Measurements from ENCODE around the gene DLX2. TPM values are rescaled to one million over a fixed set of nuclear protein-coding genes. Genes with fewer than 3 reads are reported as not detected.

Gene DLX2
- total and polyA plus RNA-seq, 5 donors from 2014 or later, result 0.47 TPM; not detected in 4

DNA sequence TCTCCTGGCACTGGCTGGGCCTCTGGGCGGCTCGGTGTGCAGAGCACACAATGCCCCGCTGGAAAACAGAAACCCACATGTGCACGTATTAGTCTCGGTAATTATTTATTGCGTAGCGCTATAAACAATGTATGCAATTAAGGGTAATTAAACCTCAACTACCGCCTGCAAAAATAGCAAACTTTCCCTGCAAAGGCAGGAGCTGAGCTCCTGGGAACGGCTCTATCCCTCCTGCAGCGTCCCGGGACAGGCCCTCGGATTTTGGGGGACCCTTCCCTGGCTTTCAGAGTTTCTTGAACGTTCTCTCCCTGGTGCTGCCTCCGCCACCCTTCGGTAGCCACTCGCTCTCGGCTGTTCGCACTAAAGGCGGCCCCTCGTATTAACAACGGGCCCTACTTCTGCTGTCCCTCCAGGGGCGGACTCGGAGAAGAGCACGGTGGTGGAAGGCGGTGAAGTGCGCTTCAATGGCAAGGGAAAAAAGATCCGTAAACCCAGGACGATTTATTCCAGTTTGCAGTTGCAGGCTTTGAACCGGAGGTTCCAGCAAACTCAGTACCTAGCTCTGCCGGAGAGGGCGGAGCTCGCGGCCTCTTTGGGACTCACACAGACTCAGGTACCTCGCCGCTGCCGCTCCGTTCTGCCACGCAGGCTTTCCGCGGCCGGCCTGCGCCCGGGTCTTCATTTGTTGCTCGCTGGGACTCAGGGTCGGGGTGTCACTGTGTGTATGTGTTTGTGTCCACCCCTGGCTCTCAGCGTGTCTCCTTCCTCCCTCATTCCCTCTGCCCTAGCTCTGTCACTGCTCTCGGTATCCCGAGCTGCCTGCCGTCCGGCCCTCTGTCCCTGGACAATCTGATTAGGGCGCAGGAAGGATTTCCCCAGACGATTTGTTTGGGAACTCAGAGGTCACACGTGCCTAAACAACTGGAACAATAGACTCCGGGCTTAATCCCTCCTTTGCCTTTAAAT is 16.2 kb downstream of the DLX2 start:
- Mint-ChIP-seq H3K9me3 (peaks cover 0 to 20% (median 6%) of the 10 kb centered on the region in 7 donors), H3K4me1 (peaks cover 25 to 76% (median 49%) of the 10 kb centered on the region in 4 donors), H3K27ac (peak overlapping the region in 1 of 3 donors; percentile 73), H3K4me3 (peak overlapping the region; percentile 71 to 97 (median 89)), H3K27me3 (peaks cover 99% of the 10 kb centered on the region), H3K36me3 (no peaks in the 10 kb centered on the region)
- H3K4me3 ChIP-seq (ENCODE audit: low read depth, low read length), result peak overlapping the region; percentile 55
- peaks cover 73% of the 10 kb centered on the region for H3K27me3 ChIP-seq (ENCODE audit: control insufficient read depth, insufficient read depth, low read length)
- no peak overlapping the region for H3K27ac ChIP-seq (ENCODE audit: insufficient read depth, low read length, poor library complexity, severe bottlenecking)
- H3K4me1 ChIP-seq (ENCODE audit: control insufficient read depth, insufficient read depth, low read length, poor library complexity, severe bottlenecking), result peaks cover 61% of the 10 kb centered on the region
- ATAC-seq (ENCODE audit: low read depth in 2 of 2) (peak; percentile 58 to 59), DNase-seq (peak; percentile 45 to 82 (median 66))
- H3K36me3 ChIP-seq (ENCODE audit: control insufficient read depth, insufficient read depth, low read length), result no peaks in the 10 kb centered on the region
- H3K9me3 ChIP-seq (ENCODE audit: control insufficient read depth in 2 of 2, low read length in 2 of 2), result peaks cover 0 to 18% of the 10 kb centered on the region in 2 experiments

DNA sequence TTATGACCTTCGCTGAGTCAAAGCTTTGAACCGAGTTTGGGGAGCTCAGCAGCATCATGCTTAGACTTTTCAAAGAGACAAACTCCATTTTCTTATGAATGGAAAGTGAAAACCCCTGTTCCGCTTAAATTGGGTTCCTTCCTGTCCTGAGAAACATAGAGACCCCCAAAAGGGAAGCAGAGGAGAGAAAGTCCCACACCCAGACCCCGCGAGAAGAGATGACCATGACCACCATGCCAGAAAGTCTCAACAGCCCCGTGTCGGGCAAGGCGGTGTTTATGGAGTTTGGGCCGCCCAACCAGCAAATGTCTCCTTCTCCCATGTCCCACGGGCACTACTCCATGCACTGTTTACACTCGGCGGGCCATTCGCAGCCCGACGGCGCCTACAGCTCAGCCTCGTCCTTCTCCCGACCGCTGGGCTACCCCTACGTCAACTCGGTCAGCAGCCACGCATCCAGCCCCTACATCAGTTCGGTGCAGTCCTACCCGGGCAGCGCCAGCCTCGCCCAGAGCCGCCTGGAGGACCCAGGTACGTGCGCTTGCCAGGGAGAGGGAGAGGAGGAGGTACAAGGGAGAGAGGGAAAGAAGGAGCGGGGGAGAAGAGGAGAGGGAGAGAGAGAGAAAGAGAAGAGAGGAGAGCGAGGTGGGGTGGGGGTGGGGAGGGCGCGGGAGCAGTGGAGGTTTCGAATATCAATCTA is 17.1 kb downstream of the DLX2 start, which contains the start of gene DLX1:
TSS of gene DLX1 (plus strand) at position 48 of the 700 bp plus-strand sequence. CDS start at position 219, 171 bp downstream.
- Mint-ChIP-seq H3K9me3 (peaks cover 0 to 20% (median 6%) of the 10 kb centered on the region in 7 donors), H3K27ac (peak within 1 kb of the TSS in 1 of 3 donors; percentile 39), H3K4me1 (peaks cover 25 to 78% (median 51%) of the 10 kb centered on the region in 4 donors), H3K27me3 (peaks cover 99% of the 10 kb centered on the region), H3K4me3 (peak within 1 kb of the TSS; percentile 81 to 97 (median 90)), H3K36me3 (no peaks in the 10 kb centered on the region)
- Histone ChIP-seq H3K9me3 (ENCODE audit: control insufficient read depth in 2 of 2, low read length in 2 of 2) (peaks cover 0 to 18% of the 10 kb centered on the region in 2 experiments), H3K27me3 (ENCODE audit: control insufficient read depth, insufficient read depth, low read length) (peaks cover 71% of the 10 kb centered on the region), H3K27ac (ENCODE audit: insufficient read depth, low read length, poor library complexity, severe bottlenecking) (no peak within 1 kb of the TSS), H3K36me3 (ENCODE audit: control insufficient read depth, insufficient read depth, low read length) (no peaks in the 10 kb centered on the region), H3K4me3 (ENCODE audit: low read depth, low read length) (peak within 1 kb of the TSS; percentile 68), H3K4me1 (ENCODE audit: control insufficient read depth, insufficient read depth, low read length, poor library complexity, severe bottlenecking) (peaks cover 61% of the 10 kb centered on the region)
- DNase-seq (no peak), ATAC-seq (ENCODE audit: low read depth in 2 of 2) (no peak)

DNA sequence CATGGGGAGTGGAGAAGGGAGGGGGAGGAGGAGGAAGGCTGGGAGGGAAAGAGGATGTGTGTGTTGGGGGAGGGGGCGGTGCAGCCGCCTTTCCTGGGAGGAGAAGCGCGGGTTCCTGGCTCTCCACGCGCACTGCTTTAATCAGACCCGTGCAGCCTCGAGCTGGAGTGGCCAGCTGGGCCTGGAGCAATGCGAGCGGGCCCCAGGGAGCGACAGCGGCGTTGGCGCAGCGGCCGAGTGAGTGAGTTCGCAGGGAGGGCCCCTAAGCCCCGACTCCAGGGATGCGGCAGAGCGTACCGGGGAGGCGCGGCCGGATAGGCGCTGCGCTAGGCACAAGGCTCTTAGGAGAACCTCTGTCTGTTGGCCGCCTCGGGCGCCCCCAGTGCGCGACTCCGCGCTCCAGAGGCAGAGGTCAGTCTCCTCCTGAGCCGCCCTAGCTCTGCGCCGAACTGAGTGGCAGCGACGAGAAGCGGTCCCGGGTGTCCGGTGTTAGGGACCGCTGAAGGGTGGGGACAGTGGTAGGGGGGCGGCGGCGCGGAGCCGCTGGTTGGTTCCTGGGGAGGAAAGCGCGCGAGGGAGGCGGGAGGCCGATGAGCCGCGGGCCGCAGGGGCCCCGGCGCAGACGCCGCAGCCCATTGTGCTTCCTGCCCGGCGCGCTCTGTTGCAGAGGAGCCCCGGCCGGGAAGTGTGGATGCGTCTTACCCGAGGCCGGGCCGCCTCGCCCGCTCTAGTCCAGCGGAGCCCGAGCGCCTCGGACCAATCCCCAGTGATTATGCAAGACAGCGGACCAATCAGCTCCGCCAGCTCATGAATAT is 17.8 kb downstream of the DLX2 start:
- Histone ChIP-seq H3K27me3 (ENCODE audit: control insufficient read depth, insufficient read depth, low read length) (peaks cover 75% of the 10 kb centered on the region), H3K9me3 (ENCODE audit: control insufficient read depth in 2 of 2, low read length in 2 of 2) (peaks cover 0 to 18% of the 10 kb centered on the region in 2 experiments), H3K27ac (ENCODE audit: insufficient read depth, low read length, poor library complexity, severe bottlenecking) (no peak overlapping the region), H3K36me3 (ENCODE audit: control insufficient read depth, insufficient read depth, low read length) (no peaks in the 10 kb centered on the region), H3K4me3 (ENCODE audit: low read depth, low read length) (peak overlapping the region; percentile 68), H3K4me1 (ENCODE audit: control insufficient read depth, insufficient read depth, low read length, poor library complexity, severe bottlenecking) (peaks cover 61% of the 10 kb centered on the region)
- Mint-ChIP-seq H3K36me3 (no peaks in the 10 kb centered on the region), H3K27ac (peak overlapping the region in 1 of 3 donors; percentile 39), H3K4me3 (peak overlapping the region; percentile 81 to 97 (median 90)), H3K4me1 (peaks cover 25 to 78% (median 52%) of the 10 kb centered on the region in 4 donors), H3K27me3 (peaks cover 99% of the 10 kb centered on the region), H3K9me3 (peaks cover 0 to 20% (median 6%) of the 10 kb centered on the region in 7 donors)
- DNase-seq (peak; percentile 40 to 81 (median 61)), ATAC-seq (ENCODE audit: low read depth in 2 of 2) (peak; percentile 52 to 56)

DNA sequence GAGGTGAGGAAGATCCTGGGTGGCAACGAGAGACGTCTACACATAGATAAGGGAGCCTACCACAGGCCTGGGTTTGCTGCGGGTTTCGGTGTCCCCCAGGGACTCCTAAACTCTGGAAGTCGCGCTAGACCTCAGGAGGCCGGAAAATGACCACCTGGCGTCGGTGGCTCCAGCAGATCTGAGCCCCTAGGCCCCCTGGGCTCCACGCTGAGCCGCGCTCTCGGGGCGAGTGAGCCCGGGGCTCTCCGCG is 18.4 kb downstream of the DLX2 start:
- Mint-ChIP-seq H3K4me1 (peaks cover 25 to 78% (median 50%) of the 10 kb centered on the region in 4 donors), H3K27me3 (peaks cover 98% of the 10 kb centered on the region), H3K4me3 (peak overlapping the region; percentile 81 to 97 (median 90)), H3K9me3 (peaks cover 0 to 20% (median 6%) of the 10 kb centered on the region in 7 donors), H3K36me3 (no peaks in the 10 kb centered on the region), H3K27ac (peak overlapping the region in 1 of 3 donors; percentile 81)
- ATAC-seq (ENCODE audit: low read depth in 2 of 2) (no peak), DNase-seq (no peak)
- peaks cover 0 to 18% of the 10 kb centered on the region in 2 experiments for H3K9me3 ChIP-seq (ENCODE audit: control insufficient read depth in 2 of 2, low read length in 2 of 2)
- H3K27me3 ChIP-seq (ENCODE audit: control insufficient read depth, insufficient read depth, low read length), result peaks cover 74% of the 10 kb centered on the region
- H3K36me3 ChIP-seq (ENCODE audit: control insufficient read depth, insufficient read depth, low read length), result no peaks in the 10 kb centered on the region
- H3K4me3 ChIP-seq (ENCODE audit: low read depth, low read length), result no peak overlapping the region
- no peak overlapping the region for H3K27ac ChIP-seq (ENCODE audit: insufficient read depth, low read length, poor library complexity, severe bottlenecking)
- H3K4me1 ChIP-seq (ENCODE audit: control insufficient read depth, insufficient read depth, low read length, poor library complexity, severe bottlenecking), result peaks cover 61% of the 10 kb centered on the region

DNA sequence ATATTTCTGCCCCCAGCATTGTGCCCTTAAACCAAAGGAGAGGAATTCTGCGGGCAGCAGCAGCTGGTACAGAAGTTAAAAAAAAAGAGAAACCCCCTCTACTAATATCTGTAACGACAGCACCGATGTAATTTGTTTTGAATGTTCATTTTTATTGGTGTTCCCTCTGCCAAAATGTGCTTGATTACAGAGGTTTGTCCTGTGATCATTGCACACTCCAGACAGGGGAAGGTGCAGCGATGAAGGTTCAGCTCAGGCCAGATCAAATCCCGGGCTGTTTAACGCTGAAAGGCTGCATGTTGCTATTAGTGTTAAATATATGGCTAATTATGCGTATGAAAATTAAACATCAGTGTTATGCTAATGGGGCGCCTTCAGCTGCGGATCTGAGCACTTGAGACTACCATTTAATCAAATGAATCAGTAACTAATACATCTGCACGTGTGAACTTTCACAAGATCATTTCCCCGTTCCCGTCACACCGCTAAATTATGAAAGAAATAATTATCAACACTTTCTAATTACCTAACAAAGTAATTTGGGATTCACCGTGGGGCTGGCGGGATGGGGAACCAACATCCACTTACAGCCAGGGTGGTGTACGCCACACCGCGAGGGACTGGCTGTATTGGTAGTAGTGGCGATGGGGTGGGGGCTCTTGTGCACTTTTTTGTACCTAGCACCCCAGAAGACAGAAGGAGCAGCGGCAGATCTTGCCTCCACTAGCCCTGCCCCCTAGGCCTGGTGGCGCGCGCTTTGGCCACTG is 18.9 kb downstream of the DLX2 start:
- peaks cover 24 to 78% (median 50%) of the 10 kb centered on the region in 4 donors for H3K4me1 Mint-ChIP-seq
- peaks cover 0 to 17% of the 10 kb centered on the region in 2 experiments for H3K9me3 ChIP-seq (ENCODE audit: control insufficient read depth in 2 of 2, low read length in 2 of 2)

DNA sequence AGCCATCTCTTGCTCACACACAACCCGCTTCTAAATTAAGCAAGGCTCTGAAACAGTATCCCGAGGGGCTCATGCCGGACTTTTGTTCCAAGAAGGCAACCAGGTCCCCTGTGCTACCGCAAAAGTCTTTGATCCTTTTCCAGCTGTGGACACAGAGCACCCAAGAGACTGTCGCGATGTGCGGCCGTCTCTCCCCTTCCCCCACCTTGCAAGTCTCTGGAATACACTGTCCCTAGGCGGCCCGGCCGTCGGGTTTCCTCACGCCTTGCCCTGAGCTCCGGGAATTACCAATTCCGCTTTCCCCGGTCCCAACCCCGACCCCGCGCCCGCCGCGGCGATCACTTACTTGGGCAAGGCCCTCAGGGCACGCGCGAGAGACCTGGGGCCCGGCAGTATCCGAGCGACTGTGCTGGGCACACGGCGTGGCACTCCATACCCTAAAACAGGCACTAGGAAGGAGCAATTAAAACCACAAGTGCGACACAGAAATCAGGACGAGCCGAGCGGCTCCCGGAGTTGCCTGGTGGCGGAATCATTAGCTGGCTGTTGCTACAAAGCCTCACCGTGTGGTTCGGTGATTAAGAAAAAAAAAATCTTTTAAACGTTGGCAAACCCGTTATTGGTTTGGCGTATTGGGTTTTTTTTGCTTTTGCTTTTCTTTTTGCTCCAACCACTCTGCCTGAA is 19.6 kb downstream of the DLX2 start:
- peaks cover 68% of the 10 kb centered on the region for H3K27me3 ChIP-seq (ENCODE audit: control insufficient read depth, insufficient read depth, low read length)
- Mint-ChIP-seq H3K4me3 (peak overlapping the region; percentile 56 to 97 (median 86)), H3K27ac (peak overlapping the region in 2 of 3 donors; percentile 81 to 83), H3K4me1 (peaks cover 17 to 72% (median 44%) of the 10 kb centered on the region in 4 donors), H3K27me3 (peaks cover 98% of the 10 kb centered on the region), H3K36me3 (no peaks in the 10 kb centered on the region), H3K9me3 (peaks cover 0 to 18% (median 6%) of the 10 kb centered on the region in 7 donors)
- H3K27ac ChIP-seq (ENCODE audit: insufficient read depth, low read length, poor library complexity, severe bottlenecking), result no peak overlapping the region
- no peaks in the 10 kb centered on the region for H3K36me3 ChIP-seq (ENCODE audit: control insufficient read depth, insufficient read depth, low read length)
- ATAC-seq (ENCODE audit: low read depth in 2 of 2), result no peak
- H3K9me3 ChIP-seq (ENCODE audit: control insufficient read depth in 2 of 2, low read length in 2 of 2), result peaks cover 0 to 11% of the 10 kb centered on the region in 2 experiments
- peaks cover 58% of the 10 kb centered on the region for H3K4me1 ChIP-seq (ENCODE audit: control insufficient read depth, insufficient read depth, low read length, poor library complexity, severe bottlenecking)
- peak overlapping the region; percentile 41 for H3K4me3 ChIP-seq (ENCODE audit: low read depth, low read length)
- no peak for DNase-seq

More for the DNA sequence above, 18.9 kb downstream of the DLX2 start:
- H3K27ac Mint-ChIP-seq, result peak overlapping the region in 2 of 3 donors; percentile 81 to 83
- Histone ChIP-seq H3K36me3 (ENCODE audit: control insufficient read depth, insufficient read depth, low read length) (no peaks in the 10 kb centered on the region), H3K27ac (ENCODE audit: insufficient read depth, low read length, poor library complexity, severe bottlenecking) (no peak overlapping the region), H3K4me1 (ENCODE audit: control insufficient read depth, insufficient read depth, low read length, poor library complexity, severe bottlenecking) (peaks cover 61% of the 10 kb centered on the region), H3K27me3 (ENCODE audit: control insufficient read depth, insufficient read depth, low read length) (peaks cover 72% of the 10 kb centered on the region), H3K4me3 (ENCODE audit: low read depth, low read length) (peak overlapping the region; percentile 41)
- ATAC-seq (ENCODE audit: low read depth in 2 of 2) (no peak), DNase-seq (peak in 1 of 3 donors; percentile 28)
- peaks cover 98% of the 10 kb centered on the region for H3K27me3 Mint-ChIP-seq
- peaks cover 0 to 20% (median 6%) of the 10 kb centered on the region in 7 donors for H3K9me3 Mint-ChIP-seq
- peak overlapping the region; percentile 81 to 97 (median 88) for H3K4me3 Mint-ChIP-seq
- H3K36me3 Mint-ChIP-seq, result no peaks in the 10 kb centered on the region

Data from CD4-positive, CD25-positive, alpha-beta regulatory T cell (primary cell).